Body of pancreas (tissue), 4 donors: ENCODE results near the gene GLUD1.
A peak's percentile ranks its signal among the peaks of the same experiment; 100 is the strongest.

ENCODE experiments used
- POLR2A ChIP-seq, 3 donors: fragments of 450-650 bp; IDR thresholded peaks; one replicate each; pipeline ENCODE4 v1.6.1; 2016; ENCODE audit warnings: antibody characterized with exemption in 3 of 3, mild to moderate bottlenecking in 2 of 3
- TF ChIP-seq, protein P1 (sequence below), 7 experiments: fragments of 450-650 bp in 4 of 7; fragments of 200-600 bp in 3 of 7; sonication (generic) in 3 of 7; IDR thresholded peaks; one replicate each; pipeline ENCODE4 v1.5.1; 2016 to 2019; ENCODE audit warnings: antibody characterized with exemption in 7 of 7

DNA sequence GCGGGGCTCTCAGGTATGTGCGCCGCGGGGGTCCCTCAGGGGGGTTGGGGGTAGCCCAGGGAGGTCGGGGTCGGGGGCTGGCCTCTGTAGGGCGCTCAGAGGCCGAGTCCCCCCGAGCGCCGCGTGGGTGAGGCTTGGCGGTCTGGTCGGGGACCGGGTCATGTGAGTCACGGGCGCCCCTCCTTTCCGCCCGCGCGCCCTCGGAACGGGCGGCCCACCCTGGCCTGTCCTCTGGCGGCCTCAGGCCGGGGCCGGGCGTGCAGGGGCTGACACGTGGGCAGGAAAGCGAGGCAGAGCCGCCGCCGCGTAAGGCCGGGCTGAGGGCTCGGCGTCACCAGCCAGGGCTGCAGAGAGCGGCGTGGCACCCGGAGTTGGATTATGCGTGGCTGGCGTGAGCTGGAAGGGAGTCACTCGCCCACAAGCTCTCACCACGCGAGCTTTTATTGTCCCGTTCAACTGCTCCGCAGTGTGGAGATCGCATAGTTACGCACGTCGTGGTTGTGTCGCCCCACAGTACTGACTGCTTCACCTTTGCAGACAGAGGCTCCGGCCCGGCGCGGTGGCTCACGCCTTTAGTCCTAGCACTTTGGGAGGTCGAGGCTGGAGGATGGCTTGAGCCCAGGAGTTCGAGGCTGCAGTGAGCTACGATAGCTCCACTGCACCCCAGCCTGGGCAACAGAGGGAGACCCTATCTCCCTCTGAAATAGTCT lies 748 bp upstream of the GLUD1 start:
- TF ChIP-seq, protein P1, sequence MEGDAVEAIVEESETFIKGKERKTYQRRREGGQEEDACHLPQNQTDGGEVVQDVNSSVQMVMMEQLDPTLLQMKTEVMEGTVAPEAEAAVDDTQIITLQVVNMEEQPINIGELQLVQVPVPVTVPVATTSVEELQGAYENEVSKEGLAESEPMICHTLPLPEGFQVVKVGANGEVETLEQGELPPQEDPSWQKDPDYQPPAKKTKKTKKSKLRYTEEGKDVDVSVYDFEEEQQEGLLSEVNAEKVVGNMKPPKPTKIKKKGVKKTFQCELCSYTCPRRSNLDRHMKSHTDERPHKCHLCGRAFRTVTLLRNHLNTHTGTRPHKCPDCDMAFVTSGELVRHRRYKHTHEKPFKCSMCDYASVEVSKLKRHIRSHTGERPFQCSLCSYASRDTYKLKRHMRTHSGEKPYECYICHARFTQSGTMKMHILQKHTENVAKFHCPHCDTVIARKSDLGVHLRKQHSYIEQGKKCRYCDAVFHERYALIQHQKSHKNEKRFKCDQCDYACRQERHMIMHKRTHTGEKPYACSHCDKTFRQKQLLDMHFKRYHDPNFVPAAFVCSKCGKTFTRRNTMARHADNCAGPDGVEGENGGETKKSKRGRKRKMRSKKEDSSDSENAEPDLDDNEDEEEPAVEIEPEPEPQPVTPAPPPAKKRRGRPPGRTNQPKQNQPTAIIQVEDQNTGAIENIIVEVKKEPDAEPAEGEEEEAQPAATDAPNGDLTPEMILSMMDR (IDR thresholded peaks at IDR 0.05), result peak in 3 of 7 experiments; percentile 4 to 18 (median 7)
- peak; percentile 62 to 79 (median 70) for TF ChIP-seq POLR2A (IDR thresholded peaks at IDR 0.05)
